Heart left ventricle (tissue), 13 donors: Measurements from ENCODE around the gene FAHD2A.

ENCODE experiments used
- POLR2A ChIP-seq, 2 donors: fragments of 450-650 bp; IDR thresholded peaks; one replicate each; pipeline ENCODE4 v1.6.1; 2017; ENCODE audit warnings: antibody characterized with exemption in 2 of 2, mild to moderate bottlenecking in 2 of 2, moderate library complexity in 2 of 2
- TF ChIP-seq, protein P1 (sequence below), 12 donors: fragments of 200-600 bp; sonication (generic) in 4 of 12; IDR thresholded peaks; one replicate each; pipeline versions ENCODE4 v1.5.0 to v1.8.0; 2018 to 2022; ENCODE audit warnings: antibody characterized with exemption in 12 of 12, mild to moderate bottlenecking in 5 of 12
- donor health status: ischemic (EF 13 %, LVEDD 7.1; RV severe dilation, severe dysfunction).
- donor health status: DM: no; HTN: yes; CAD: no.
- donor health status: DM: no; HTN: no; CAD: no.
- donor health status: ischemic (EF 25% LVEDD 6.9; RV normal size, moderate dysfunction).
- donor health status: ischemic (EF 25% LVEDD 5.7; RV mildly dilated, moderate dysfunction).
- donor health status: ischemic (EF 35%, LVEDD 5.7; RV mildly dilated, moderate dysfunction).
- donor health status: nonischemic (EF 11% LVEDD 7.7; RV severe dilation, severe dysfunction).
- donor health status: DM: yes; HTN: yes; CAD: no.
- donor health status: PGD.
- donor health status: ischemic (EF 29% LVEDD 5.4; RV normal size, mild dysfunction).
- donor health status: nonischemic (EF 23%, LVEDD 6.1; RV moderate dilation, normal function).

DNA sequence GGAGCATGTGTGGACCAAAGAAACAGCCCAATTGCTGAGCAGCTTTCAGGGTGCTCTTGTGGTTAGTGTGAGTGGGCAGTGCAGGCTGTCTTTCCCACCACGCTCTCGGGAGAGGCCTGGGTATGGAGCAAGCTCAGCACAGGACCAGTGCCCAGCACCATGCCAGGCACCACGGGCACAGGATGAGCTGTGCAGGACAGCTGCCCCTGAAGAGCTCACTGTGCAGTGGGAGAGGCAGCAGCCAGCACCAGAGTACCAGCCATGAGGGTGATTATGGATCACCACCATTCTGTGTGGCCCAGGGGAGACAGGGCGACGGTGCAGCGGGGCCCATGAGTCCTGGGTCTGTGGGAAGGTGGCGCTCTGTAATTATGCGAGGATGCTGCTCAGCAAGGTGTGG, 29.7 kb upstream of the FAHD2A start:
- TF ChIP-seq, protein P1, sequence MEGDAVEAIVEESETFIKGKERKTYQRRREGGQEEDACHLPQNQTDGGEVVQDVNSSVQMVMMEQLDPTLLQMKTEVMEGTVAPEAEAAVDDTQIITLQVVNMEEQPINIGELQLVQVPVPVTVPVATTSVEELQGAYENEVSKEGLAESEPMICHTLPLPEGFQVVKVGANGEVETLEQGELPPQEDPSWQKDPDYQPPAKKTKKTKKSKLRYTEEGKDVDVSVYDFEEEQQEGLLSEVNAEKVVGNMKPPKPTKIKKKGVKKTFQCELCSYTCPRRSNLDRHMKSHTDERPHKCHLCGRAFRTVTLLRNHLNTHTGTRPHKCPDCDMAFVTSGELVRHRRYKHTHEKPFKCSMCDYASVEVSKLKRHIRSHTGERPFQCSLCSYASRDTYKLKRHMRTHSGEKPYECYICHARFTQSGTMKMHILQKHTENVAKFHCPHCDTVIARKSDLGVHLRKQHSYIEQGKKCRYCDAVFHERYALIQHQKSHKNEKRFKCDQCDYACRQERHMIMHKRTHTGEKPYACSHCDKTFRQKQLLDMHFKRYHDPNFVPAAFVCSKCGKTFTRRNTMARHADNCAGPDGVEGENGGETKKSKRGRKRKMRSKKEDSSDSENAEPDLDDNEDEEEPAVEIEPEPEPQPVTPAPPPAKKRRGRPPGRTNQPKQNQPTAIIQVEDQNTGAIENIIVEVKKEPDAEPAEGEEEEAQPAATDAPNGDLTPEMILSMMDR (IDR thresholded peaks at IDR 0.05): no peak
- TF ChIP-seq POLR2A (IDR thresholded peaks at IDR 0.05): no peak
